Measurements from ENCODE around the gene MERTK. TPM values are rescaled to one million over a fixed set of nuclear protein-coding genes. Genes with fewer than 3 reads are reported as not detected.
"Not testable (repeated sequence)": the region's sequence is repeated elsewhere in the genome, so short reads cannot be mapped to it uniquely, and the experiment has no call there.

MERTK gene
- total RNA-seq, 1 donor from 2014 or later: 20.4 TPM

DNA sequence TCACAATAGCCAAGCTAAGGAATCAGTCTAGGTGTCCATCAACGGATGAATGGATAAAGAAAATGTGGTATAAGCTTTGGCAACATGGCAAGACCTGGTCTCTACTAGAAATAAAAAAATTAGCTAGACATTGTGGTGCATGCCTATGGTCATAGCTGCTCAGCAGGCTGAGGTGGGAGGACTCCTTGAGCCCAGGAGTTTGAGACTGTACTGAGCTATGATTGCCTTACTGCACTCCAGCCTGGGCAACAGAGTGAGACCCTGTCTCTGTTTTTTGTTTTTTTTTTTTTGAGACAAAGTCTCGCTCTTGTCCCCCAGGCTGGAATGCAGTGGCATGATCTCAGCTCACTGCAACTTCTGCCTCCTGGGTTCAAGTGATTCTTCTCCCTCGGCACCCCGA is 11.6 kb downstream of the MERTK start:
- DNase-seq (ENCODE audit: low spot score): not testable (repeated sequence)

DNA sequence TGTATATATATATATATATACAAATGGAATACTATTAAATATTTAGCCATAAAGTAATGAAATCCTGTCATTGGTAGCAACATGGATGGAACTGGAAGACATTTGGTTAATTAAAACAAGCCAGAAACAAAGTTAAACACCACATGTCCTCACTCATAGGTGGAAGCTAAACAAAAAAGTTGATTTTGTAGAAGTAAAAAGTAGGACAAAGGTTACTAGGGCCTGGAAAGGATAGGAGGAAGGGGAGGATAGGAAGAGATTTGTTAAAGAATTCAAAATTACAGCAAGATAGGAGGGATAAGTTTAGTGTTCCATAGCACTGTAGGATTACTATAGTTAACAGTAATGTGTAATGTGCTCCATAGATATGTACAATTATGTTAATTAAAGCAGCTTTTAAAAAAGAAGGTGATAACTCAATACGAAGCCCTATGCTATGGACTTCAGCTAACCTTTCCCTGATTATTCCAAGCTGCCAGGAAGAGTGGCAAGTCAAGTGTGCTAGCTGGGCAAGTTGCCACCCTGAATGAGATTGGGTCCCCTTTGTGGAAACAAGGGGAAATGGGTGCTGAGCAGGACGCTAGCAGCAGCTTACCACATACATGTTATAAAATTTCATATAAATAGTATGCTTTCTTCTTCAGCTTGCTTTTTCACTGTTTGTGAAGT is 12.3 kb downstream of the MERTK start:
- DNase-seq (ENCODE audit: low spot score): no peak

DNA sequence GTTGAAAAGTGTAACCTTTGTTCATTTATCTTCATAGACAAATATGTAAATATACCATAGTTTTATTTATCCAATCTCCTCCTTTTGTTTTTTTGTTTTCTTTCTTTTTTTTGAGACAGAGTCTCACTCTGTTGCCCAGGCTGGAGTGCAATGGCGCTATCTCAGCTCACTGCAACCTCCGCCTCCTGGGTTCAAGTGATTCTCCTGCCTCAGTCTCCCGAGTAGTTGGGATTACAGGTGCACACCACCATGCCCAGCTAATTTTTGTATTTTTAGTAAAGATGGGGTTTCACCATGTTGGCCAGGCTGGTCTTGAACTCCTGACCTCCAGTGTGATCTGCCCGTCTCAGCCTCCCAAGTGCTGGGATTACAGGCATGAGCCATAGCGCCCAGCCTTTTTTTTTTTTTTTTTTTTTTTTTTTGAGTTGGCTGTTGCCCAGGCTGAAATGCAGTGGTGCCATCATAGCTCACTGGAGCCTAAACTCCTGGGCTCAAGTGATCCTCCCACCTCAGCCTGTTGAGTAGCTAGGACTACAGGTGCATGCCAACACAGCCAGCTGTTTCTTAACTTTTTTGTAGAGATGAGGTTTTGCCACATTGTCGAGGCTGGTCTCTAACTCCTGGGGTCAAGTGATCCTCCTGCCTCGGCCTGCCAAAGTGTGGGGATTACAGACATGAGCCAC is 13.0 kb downstream of the MERTK start:
- DNase-seq (ENCODE audit: low spot score): not testable (repeated sequence)

DNA sequence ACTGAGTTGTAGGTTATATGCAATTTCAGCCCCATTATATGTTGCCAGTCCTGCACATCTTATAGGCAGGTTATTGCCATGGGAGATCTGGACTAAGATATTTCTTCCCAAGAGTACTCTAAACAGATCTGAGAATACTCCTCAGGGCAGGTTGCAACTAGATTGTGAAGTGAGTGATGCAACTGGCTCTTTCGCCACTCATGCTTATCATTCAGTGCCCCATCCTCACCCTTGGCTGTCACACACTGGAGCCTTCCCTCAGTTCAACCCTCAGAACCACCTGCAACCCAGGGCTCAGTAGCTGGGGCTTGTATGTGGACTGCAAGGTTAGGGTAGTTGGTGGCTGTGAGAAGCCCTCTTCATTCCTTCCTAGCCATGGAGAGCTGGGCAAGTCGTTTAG is 14.1 kb downstream of the MERTK start:
- no peak for DNase-seq (ENCODE audit: low spot score)

DNA sequence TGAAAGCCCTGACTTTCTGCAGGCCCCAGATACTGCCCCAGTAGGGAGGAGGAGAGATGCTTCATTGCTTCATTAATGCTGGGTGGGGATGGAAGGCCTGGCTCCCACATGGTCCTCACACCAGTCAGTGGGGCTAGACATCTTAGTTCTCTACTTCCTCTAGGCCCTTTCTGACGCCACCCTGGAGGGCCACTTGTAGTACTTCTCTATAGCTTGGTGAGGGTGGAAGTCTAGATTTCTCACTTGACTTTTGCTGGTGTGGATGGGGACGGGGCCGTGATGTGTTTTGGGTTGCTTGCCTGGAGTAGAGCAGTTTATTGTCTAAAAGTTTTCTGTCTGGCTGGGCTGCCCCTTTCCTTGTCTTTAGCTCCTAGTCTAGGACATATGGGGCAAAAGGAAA is 18.7 kb downstream of the MERTK start:
- no peak for DNase-seq (ENCODE audit: low spot score)

DNA sequence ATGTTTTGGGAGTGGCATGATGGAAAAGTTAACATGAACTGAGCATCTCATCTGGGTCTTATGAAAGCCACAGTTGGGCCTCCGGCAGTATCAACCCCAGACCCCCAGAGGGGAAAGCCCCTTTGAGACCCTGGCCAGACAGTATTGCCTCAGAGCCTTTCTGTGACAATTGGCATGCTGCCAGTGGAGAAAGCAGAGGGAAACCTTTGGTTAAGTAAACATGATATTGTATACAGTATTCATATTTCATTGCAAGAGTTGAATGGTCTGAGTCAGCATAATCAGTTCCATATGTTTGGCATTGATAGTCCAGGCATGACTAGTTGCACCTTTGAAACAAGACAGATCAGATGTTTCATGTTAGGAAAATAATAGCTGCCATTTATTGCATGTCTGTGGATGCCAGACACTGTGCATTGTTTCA is 20.0 kb downstream of the MERTK start:
- no peak for DNase-seq (ENCODE audit: low spot score)

DNA sequence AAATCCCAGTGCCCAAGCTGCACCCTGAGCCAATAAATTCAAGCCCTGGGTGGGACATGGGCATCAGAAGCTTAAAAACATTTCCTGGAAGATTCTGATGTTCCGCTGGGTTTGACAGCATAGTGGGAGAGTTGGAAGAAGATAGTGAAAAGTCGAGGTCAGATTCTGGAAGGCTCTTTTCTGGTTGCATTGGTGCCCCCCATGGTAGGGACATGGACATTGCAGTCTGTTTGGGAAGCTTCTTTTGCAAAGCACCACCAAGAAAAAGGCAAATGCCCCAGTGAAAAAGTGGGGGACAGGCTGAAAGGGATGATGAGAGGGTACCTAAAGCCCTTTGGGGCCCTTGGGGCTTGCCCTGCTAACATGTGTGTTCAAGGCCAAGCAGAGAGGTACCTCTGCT is 21.0 kb downstream of the MERTK start:
- no peak for DNase-seq (ENCODE audit: low spot score)

DNA sequence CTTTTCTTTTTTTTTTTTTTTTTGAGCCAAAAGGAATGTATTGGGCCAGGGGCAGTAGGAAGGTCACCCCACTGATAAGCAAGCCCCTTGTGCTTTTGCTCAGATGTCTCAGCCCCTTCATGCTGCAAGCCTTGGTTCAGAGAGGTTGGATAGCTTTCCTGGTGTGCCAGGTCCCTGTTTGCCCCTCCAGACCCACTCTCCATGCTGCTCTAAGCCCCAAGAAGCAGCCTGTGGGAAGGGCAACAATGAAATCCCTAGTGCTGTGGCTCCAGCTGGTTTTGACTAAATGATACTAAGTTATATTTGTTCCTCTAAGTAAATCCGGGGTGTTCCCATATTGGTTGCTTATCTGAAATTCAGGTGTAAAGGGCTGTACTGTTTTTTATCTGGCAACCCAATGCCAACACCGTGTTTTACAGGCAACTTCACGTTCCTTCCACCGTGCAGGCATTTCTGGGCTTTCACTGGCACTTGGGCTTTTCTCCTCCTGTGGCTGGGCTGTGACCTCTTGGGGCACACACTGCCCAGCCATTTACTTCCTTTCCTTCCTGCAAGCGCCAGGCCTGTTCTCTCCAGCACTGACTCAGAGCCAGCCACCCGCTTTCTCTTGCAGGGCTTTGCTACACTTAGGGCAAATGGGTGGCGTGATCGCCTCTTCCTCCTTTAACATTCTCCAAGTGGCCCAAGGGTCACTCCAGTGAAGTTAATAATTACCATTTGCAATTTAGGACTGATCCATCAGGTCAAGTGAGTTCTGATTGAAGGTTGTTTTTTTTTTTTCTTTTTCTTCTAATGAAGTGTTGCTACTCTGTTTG is 21.6 kb downstream of the MERTK start:
- peak; percentile 89 for DNase-seq (ENCODE audit: low spot score)

DNA sequence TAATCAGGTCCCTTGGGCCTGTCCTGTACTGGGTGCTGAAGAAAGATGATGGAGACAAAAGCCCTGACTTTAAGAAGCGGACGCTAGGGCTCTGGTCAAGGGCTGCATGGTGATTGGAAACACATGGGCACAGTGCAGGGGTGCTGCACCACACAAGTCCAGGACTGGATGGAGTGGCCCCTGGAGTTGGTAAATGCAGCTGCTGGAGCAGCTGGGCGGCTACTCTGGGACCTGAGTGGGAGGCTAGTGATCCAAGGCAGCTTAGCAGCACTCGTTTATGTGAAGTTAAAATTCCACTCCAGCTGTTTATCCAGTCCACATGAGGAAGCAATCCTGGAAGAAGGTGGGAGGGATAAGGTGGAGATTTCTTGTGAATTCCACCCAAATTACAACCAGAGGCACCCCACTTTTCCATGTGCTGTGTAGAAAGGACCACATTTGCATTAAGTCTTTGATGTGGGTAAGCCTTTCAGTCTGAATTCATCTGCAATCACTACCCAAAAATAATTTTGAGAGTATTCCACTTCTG is 24.9 kb downstream of the MERTK start:
- DNase-seq (ENCODE audit: low spot score): no peak

DNA sequence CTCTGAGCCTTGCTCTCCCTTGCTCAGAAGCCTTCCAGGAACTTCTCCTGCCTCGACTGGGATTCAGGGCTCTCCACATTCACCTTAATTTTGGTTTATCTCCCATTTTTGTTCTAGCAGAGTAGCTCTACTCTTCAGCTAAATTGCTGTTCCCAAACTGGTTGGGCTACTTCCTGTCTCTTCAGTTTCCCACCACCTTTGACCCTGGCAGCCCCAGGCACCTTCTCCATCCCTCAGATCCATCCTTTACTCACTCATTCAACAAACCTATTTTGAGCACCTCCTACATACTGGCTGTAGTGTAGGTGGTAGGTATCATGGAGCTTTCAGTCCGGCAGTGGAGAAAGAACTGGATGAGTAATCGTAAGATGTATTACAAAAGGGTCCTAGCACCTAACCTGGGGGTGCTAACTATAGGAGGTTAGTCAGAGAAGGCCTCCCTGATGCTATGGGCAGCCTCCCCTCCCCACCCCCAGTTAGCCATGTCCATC is 26.3 kb downstream of the MERTK start:
- no peak for DNase-seq (ENCODE audit: low spot score)

DNA sequence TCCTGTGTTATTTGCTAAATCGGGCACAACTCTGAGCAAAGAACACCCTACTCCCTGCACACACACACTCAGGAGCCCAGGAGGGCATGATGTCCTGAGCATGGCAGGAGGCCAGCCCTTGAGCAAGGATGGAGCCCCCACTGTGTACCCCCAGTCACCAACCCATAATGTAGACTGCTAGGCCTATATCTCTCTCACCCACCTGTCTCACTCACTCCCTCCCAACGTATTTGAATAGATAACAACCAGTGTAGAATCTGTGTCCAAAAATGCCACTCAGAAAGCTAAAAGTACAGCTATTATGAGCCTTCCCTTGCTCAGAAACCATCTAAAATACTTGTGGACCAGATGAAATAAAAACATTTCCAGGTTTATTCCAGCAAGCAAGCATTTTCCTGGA is 29.3 kb downstream of the MERTK start:
- DNase-seq (ENCODE audit: low spot score): no peak

DNA sequence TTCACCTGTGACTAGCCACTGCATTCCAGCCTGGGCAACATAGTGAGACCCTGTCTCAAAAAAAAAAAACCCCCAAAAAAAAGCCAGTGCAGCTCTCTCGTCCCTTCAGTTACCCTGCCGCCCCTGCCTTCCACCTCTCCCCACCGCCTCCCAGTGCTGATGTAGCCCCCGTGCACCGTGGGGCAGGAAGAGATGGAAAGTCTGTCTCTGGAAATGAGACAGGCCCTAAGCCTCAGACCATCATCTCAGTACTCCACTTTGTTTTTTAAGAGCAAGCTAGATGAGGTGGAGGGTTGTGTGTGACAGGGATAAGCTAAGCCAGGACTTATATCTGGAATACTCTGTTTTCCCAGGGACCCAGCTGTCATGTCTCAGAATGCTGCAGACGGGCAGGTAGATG is 32.0 kb downstream of the MERTK start:
- DNase-seq (ENCODE audit: low spot score): no peak

DNA sequence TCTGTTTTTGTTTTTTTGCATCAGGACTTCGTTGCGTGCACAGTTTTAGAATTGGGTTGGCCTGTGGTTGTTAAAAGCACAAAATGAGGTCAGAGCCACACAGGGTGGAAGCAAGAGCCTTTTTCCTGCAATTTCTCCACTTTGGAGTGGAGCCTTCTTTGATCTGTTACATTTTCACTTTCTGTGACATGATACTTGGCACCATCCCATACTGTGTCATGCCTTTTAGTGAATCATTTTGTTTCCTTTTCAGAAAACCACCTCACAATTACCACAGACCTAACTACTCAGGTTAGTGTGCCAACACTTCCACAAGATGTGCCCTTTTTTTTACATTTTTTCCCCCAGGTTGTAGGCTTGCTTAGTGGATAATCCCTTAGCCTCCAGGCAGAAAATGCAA is 32.5 kb downstream of the MERTK start:
- no peak for DNase-seq (ENCODE audit: low spot score)

DNA sequence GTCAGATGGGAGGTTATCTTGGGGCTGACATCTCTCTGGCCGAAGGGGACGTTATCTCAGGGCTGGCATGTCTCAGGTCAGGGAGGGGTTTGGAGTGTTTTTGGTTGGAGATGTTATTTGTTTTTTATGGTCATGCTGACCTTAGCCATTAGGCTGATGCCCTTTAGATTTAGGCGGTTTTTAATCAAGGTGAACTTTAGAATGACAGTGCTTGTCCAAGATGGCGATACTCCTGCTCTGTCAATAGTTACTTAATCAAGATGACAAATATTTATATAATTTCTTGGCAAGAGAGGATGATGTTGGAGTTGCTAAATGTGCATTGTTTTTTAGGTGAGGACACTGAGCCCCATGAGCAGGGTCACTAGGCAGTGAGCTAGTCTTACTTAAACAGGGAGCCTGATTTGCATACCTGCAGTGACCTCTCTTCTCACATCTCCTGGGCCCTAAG is 34.5 kb downstream of the MERTK start:
- DNase-seq (ENCODE audit: low spot score): no peak

DNA sequence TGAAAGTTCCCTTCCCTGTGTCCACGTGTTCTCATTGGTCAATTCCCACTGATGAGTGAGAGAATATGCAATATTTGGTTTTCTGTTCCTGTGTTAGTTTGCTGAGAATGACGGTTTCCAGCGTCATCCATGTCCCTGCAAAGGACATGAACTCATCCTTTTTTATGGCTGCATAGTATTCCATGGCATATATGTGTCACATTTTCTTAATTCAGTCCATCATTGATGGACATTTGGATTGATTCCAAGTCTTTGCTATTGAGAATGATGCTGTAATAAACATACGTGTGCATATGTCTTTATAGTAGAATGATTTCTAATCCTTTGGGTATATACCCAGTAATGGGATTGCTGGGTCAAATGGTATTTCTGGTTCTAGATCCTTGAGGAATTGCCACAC is 35.5 kb downstream of the MERTK start:
- DNase-seq (ENCODE audit: low spot score): not testable (repeated sequence)

DNA sequence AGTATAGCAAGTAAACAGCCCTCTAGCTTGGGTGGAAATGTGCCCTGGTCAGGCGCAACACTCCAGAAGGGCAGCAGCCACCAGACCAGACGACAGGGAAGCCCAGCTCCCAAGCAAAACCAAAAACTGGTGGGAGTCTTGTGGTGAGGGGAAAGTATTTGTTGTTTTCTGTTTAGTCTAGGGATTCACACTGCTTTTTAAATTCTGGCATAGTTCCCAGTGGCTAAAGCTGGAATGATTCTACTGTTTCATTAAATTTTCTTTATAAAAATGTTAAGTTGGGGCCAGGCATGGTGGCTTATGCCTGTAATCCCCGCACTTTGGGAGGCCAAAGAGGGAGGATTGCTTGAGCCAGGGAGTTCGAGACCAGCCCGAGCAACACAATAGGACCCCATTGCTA is 38.5 kb downstream of the MERTK start:
- DNase-seq (ENCODE audit: low spot score): no peak

DNA sequence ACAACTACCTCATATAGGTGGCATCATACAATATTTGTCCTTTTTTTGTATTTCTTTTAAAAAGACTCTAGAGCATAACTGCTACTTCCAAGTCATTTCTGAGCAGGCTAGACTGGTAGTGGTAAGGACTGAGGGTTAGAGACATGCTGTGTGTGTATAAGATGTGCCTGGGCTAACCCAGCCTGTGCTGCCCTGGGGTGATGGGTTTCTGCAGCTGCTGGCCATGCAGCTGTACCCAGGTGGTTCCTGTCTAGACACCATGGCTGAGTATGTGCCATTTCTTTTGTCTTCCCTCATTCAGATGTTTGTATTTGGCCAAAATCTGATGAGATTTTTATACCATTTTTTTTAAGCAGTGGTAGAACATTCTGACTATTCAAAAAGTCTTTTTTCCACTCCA is 40.0 kb downstream of the MERTK start:
- no peak for DNase-seq (ENCODE audit: low spot score)

DNA sequence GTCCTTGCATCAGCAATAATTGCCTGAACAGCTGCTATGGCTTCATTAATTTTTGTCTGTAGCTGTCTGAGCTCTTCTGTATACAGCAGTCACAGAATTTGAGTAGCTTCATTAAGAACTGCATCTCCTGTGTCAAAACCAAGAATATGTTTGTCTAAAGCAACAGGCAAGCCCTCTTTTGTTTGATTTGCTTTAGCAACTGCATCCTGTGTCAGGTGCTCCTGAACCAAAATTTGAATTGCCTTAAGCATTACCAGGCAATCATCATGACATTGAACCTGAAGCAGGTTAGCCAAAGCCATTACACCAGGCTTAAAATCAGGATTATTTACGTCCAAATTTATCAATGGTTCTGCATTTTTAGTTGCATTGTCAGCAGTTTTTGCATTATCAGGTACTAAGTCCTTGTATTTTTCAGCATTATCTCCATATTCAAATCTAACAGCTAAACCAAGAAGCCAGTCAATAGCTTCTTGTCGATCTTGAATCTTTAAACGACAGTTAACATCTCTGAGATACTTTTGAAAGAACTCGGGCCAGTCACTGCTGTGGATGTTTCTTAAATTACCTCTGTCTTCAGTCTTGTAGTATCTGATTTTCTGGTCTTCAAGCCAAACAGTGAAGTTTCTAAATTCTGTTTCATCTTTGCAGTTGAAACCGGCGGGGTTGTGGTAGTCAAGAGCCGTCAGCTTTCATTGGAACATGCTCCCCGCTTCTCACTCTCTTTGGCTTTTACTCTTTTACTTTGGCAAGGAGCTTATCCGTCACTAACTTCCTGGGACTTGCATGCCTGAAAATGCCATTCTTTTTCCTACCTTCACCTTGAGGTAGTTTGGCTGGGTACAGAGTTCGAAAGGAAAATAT is 42.2 kb downstream of the MERTK start:
- DNase-seq (ENCODE audit: low spot score): no peak

DNA sequence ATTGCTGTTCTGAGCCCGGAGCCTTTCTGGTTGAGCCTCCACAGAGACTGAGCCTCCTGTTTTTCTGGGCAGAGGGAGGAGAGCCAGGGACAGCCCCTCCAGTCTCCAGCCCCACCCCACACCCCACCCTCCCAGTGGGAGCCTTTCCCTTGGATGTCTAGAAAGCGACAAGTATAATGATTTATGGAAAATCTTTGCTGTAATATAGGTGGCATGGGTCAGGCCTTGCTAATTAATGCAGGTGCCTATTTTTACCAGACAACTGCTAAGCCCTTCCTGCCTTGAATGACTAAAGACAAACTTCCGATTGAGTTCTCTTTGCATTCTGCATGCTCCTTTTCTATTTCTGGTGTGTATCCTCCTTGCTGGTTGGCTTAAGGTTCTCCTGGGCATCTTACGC is 43.1 kb downstream of the MERTK start:
- no peak for DNase-seq (ENCODE audit: low spot score)

DNA sequence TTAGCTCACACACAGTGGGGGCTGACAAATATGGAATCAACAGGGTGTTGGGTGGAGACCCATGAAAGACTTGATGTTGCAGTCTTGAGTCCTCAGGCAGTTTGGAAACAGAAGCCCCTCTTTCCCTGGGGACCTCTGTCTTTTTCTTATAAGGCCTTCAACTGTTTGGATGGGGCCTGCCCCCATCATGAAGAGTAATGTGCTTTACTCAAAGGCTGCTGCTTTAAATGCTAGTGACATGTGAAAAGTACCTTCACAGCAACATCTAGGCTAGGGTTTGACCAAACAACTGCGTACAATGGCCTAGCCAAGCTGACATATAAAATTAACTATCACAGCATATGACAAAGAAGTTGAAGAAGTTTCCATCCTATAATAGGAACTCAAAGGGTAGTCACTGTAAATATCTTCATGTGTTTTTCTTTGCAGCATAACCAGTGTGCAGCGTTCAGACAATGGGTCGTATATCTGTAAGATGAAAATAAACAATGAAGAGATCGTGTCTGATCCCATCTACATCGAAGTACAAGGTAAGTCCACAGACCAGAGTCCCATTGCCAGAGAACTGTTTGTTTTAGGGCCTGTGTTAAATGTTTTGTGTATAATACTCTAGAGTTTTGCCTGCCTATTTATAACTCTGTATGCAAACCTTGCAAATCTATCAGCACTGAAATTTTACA is 46.3 kb downstream of the MERTK start:
- no peak for DNase-seq (ENCODE audit: low spot score)
